Colonic mucosa (tissue), 4 donors: ENCODE results near the gene ARSJ. TPM values are rescaled to one million over a fixed set of nuclear protein-coding genes. Genes with fewer than 3 reads are reported as not detected.

Experiments used
- DNase-seq: peaks from one replicate; pipeline ENCODE4 v3.0.0-alpha.2; 2020
- H3K27ac ChIP-seq: fragments of 200-600 bp; one replicate; pipeline ENCODE4 v1.8.0; 2021
- H3K27me3 ChIP-seq: fragments of 200-600 bp; one replicate; pipeline ENCODE4 v1.8.0; 2021
- H3K36me3 ChIP-seq: fragments of 200-600 bp; one replicate; pipeline ENCODE4 v1.8.0; 2021
- H3K4me1 ChIP-seq: fragments of 200-600 bp; one replicate; pipeline ENCODE4 v1.8.0; 2021; ENCODE audit warnings: mild to moderate bottlenecking
- H3K4me3 ChIP-seq: fragments of 200-600 bp; one replicate; pipeline ENCODE4 v1.8.0; 2021
- H3K9ac ChIP-seq, 2 donors: one replicate each; pipeline ENCODE4 v1.7.0; 2013; ENCODE audit warnings: control low read depth in 2 of 2, low read depth in 2 of 2, low read length in 2 of 2
- H3K9me3 ChIP-seq: fragments of 200-600 bp; one replicate; pipeline ENCODE4 v1.8.0; 2021
- CTCF ChIP-seq: fragments of 200-600 bp; IDR thresholded peaks from one replicate; pipeline ENCODE4 v1.8.0; 2022; ENCODE audit warnings: antibody characterized with exemption, mild to moderate bottlenecking
- intact Hi-C: fragments of 100-400 bp; cut with DNase I; formaldehyde crosslinking; loops from one replicate; pipeline ENCODE4 v1.14.1; 2022
- total RNA-seq, 2 donors: library from RNA; stranded (reverse); fragmentation: NEBNext Ultra II Directional in 1 of 2; extraction: Animal tissue kit (Norgen Biotek cat#: 25700) in 1 of 2; gene quantifications; one replicate each; pipeline ENCODE4 v1.2.1, GENCODE V29; 2021
- donor health status: healthy.
- donor health status: DM: no; HTN: no; CAD: no.
- donor health status: DM: no; HTN: no; CAD: no.

ARSJ gene
- total RNA-seq, 2 donors from 2014 or later: 4.7 to 8.4 TPM

GRCh38 chr4:113901994-113902787, 77.3 kb downstream of the ARSJ start:
- intact Hi-C loops: no loop called here
- no peaks in the 10 kb centered on the region for H3K36me3 ChIP-seq
- no peaks in the 10 kb centered on the region for H3K9me3 ChIP-seq
- no peak overlapping the region for H3K4me3 ChIP-seq
- DNase-seq: peak; percentile 79
- H3K9ac ChIP-seq: peak overlapping the region in 1 of 2 donors; percentile 13
- TF ChIP-seq CTCF: peak; percentile 42
- H3K27ac ChIP-seq: peak overlapping the region; percentile 23
- H3K27me3 ChIP-seq: no peaks in the 10 kb centered on the region
- H3K4me1 ChIP-seq: no peaks in the 10 kb centered on the region

GRCh38 chr4:113899271-113900070, 80.0 kb downstream of the ARSJ start:
- H3K9me3 ChIP-seq: no peaks in the 10 kb centered on the region
- H3K27me3 ChIP-seq: no peaks in the 10 kb centered on the region
- no peaks in the 10 kb centered on the region for H3K36me3 ChIP-seq
- intact Hi-C loops: loop anchor here (10.0 kb wide), 2 partner anchors 115 to 505 kb away; no protein-coding TSS in a partner anchor
- no peak overlapping the region for H3K9ac ChIP-seq
- no peak overlapping the region for H3K4me3 ChIP-seq
- TF ChIP-seq CTCF: no peak
- H3K27ac ChIP-seq: no peak overlapping the region
- DNase-seq: no peak
- no peaks in the 10 kb centered on the region for H3K4me1 ChIP-seq

GRCh38 chr4:113893546-113893945, 85.9 kb downstream of the ARSJ start:
- no peaks in the 10 kb centered on the region for H3K36me3 ChIP-seq
- DNase-seq: no peak
- H3K4me3 ChIP-seq: no peak overlapping the region
- no peaks in the 10 kb centered on the region for H3K4me1 ChIP-seq
- TF ChIP-seq CTCF: no peak
- no peaks in the 10 kb centered on the region for H3K9me3 ChIP-seq
- intact Hi-C loops: loop anchor here (10.0 kb wide), 2 partner anchors 109 to 499 kb away; no protein-coding TSS in a partner anchor
- H3K27me3 ChIP-seq: no peaks in the 10 kb centered on the region
- H3K9ac ChIP-seq: no peak overlapping the region
- H3K27ac ChIP-seq: no peak overlapping the region

GRCh38 chr4:113888006-113888405, 91.4 kb downstream of the ARSJ start:
- intact Hi-C loops: no loop called here
- TF ChIP-seq CTCF: no peak
- no peak overlapping the region for H3K27ac ChIP-seq
- no peaks in the 10 kb centered on the region for H3K9me3 ChIP-seq
- H3K9ac ChIP-seq: no peak overlapping the region
- H3K4me3 ChIP-seq: no peak overlapping the region
- no peaks in the 10 kb centered on the region for H3K36me3 ChIP-seq
- no peak for DNase-seq
- no peaks in the 10 kb centered on the region for H3K4me1 ChIP-seq
- no peaks in the 10 kb centered on the region for H3K27me3 ChIP-seq

DNA sequence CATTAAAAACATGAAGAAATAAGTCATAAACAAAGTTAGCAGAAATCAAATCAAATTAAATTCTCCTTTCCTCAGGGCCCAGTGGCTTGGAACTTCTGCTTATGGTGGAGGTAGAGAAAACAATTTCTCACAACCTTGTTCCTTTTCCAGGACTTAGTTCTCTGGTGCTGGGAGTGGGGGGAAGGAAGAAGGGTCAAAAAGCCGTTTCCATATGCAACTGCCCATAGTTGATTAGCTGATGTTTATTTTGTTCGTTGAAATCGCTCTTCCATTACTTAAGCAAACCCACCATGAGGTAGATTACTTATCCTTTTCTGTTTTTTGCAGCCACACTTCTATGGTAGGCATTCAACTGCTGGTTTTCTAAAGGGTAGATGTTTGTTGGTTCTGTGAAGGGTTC, 94.2 kb downstream of the ARSJ start:
- Histone ChIP-seq H3K4me1 (no peaks in the 10 kb centered on the region), H3K36me3 (no peaks in the 10 kb centered on the region), H3K9ac (no peak overlapping the region), H3K27ac (no peak overlapping the region), H3K4me3 (no peak overlapping the region), H3K9me3 (no peaks in the 10 kb centered on the region), H3K27me3 (no peaks in the 10 kb centered on the region)
- TF ChIP-seq CTCF: no peak
- DNase-seq: no peak
- intact Hi-C loops: no loop called here
